HG03108 (cell line): Measurements from ENCODE around the gene CNTN4.

Experiments
- ATAC-seq: cut with Tn5 transposase; IDR thresholded peaks from one replicate; pipeline ENCODE4 v1.9.1; 2021; ENCODE audit warnings: moderate library complexity; ENCODE audit not compliant: unreplicated experiment

Gene CNTN4

DNA sequence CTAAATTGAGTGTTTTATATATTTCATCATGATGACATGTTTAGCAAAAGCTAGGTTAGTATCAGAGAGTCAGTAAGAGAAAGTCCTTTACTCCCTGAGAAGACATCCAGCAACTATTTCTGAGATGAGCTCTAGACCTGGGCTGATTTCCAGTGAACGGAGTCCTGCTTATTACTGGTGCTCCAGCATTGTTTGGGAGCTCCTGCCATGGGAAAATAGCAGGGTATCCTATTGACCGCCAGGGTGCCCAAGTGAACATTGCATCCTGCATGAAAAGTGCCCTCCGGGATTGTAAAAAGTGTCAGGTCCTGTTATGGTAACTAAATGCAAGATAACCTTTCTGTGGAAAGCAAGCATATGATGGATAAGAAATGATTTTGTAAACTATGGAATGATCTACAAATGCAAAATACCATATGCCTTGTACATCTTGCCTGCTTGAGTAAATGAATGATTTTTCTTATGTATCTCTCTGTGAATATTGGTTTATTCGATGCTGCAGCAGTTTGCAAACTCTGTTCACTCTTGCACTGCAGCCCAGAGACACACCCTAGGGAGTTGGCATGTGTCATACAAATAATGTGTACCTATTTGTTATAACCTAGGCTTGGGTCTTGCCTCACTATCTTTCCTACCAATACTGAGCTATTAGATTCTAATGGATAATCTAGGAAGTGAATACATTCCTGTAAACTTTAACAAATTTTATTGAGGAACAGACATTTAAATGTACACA, 914.8 kb downstream of the CNTN4 start:
- no peak for ATAC-seq

DNA sequence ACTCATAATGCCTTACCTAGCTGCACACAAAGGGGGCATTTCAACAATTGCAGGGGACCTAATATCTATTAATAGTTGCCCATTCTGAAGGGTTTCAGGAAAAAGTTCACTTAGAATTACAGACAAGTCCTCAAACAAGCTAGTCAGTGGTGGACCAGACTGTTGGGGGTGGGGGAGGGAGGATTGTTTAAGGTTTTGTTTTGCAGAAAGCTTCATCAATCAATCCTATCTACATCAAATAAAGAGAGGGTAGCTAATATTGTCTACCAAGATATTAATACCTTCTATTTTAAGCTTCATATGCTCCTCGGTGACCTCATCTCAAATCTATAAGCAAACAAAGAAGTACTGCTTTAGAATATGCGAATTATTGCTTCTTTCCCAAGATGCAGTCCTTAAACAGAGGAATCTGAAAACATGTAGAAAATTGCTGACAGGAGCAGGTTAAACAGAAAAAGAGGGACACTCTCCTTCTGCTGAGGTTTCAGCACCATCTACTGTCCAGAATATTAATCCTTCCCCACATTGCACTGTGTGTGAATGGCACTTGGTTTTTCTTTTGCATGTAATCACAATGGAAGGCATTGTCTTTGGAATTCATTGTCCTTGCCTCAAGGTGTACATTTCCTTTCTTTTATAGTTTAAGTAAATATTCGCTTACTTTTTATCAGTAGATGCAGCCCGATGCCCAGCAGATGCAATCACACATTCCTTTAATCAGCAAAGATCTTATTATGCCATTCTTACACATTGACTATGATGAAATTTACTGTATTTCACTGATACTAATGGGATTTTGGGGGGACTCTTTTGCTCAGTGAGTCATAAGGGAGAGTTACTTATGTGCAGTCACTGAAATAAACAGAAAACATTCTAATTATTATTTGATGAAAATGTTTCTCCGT, 916.8 kb downstream of the CNTN4 start:
- ATAC-seq: peak; percentile 79

DNA sequence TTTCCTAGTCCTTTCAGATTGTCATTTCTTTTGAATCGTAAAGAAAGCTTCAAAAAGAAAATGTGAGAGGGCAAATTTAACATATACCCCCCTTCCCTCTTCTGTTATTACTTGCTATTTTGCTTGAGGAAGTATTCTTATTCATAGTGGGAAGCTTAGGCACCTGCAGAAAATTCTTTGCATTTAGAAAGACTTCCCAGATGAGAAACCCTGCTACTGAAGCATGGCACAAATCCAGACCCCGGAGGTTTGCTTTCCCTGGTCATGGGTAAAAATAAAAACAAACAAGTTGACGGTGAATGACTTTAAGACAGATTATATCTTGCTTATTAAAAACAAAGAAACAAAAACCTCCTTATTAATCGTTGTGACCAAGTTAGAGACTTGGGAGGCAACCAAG, 917.6 kb downstream of the CNTN4 start:
- ATAC-seq: no peak

DNA sequence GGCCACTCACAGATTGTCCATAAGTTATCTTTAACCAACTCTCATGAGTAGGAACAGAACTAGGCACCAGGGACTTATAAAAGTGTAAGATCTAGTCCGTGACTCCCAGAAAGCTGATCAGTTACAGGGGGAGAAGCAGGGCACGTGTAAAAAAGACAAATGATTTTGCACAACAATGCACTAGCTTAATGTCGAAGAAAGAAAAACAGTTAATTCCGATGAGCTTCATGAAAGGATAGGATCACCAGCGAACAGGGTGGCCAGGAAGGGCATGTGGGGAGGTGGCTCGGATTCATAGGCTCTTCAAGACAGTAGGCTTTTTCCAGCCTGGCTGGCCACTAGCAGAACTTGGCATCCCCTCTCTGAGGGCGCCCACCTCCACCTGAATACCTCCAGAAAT, 921.5 kb downstream of the CNTN4 start:
- ATAC-seq: no peak

DNA sequence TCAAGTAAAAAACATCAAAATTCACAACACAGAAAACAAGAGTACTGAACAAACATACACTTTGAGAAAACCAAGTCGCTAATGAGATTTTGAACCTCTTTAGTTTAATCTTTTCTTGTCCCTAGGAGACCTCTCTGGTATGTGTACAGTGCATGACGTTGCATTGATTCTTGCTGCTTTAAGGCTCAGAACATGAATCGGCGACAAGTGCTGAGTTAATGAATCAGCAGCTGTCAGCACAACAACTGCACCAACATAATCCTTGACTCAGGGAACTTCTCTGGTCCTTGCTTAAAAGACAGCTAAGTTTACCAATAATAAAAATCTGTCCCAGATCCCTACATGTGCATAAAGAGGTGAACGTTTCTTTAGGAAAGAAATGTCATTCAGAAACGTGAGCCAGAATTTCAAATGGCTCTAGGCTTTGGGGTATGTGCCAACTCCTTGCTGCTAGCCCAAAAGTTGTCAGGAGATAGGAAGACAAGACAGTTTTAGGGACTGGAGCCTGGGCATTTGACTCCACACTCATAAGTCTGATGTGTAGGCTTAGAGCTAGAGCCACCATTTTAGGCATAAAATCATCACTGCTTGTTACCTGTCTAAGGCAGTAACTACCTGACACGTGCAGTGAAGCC, 924.6 kb downstream of the CNTN4 start:
- no peak for ATAC-seq

DNA sequence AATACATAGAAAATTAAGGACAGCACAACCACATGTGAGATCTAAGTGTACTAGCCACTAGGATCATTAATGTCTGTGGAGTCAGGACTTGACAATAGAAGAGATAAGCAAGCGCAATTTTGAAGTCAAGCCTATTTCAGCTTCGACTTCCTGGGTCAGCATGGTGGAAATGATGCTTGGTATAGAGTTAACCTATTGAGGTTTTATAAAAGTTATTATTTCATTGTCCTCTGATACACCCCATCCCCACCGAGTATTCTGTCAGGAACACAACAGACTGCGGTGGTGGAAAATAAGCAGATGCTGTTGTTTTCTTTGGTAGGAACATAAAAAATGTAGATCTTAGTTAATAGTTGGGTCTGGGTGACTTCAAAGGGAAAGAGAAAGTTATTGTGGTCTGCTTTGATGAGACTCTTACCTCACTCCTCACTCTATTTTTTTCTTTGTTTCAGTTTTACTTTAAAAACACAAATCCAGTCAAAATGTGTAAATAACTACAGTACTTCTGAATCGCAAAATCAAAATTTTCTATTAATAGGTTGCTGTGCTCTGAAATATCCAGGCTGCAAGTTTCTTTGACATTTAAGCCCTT, 929.4 kb downstream of the CNTN4 start:
- ATAC-seq: peak; percentile 92

DNA sequence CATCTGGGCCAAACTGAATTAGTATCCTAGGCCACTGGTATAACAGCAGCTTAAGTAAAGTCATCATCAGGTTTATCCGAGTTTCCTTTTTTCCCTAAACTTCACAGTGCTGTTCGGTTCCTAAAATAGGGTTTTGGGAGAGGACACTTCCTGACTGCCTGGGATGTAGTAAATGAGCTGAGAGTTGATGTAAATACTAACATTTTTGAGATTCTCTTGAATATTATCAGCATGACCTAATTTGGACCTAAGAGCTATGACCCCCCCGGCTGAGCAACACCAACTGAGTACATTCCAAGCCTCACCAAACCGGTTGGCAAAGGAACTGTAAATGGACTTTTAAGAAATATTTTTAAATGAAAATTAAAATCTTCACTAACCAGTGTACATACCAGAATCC, 932.7 kb downstream of the CNTN4 start:
- ATAC-seq: no peak

DNA sequence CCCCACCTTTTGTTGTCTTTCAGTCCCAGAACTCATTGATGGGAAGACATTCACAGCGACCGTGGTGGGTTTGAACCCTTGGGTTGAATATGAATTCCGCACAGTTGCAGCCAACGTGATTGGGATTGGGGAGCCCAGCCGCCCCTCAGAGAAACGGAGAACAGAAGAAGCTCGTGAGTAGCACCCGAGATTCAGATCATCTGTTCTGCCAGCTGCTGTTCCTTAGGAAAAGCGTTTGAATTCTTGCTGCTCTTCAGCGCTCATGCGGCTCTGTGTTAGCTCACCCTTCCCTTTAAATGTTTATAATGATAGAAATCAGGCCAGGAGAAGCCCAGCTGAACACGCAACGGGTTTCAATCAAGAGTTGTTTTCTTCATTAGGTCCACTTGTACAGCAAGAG, 938.5 kb downstream of the CNTN4 start:
- ATAC-seq: no peak

DNA sequence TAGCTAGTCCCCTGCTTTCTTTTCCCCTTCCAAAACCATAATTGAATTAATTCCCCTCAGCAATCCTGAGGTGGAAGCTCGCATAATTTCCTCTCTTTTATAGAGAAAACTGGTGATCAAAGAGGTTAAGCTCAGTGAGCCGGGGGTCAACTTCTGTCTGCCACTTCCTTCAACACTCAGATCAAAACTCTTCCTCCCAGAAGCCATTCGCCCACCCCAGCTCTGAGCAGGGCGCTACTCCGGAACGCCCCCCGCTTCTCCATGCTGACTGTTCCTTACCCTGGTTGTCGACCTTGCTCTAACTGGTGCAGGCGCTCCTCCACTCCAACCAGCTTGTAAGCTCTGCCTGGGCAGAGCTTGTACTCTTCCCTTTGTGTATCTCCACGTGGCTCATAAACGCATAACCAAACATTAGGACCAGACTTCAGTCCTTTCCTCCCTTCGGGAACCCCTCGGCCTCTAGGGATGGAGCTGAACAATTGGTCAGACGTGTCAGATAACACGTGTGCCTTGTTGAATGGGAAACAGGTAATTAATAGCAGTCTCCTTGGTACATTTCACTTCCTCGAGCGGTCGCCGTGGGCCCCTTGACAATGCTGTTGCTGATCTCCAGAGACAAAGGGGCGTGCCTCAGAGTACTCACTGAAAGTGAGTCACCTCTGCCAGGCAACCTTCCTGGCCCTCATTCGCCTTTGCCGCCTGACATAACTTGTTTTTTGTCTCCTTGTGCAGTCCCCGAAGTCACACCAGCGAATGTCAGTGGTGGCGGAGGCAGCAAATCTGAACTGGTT, 939.7 kb downstream of the CNTN4 start:
- no peak for ATAC-seq

DNA sequence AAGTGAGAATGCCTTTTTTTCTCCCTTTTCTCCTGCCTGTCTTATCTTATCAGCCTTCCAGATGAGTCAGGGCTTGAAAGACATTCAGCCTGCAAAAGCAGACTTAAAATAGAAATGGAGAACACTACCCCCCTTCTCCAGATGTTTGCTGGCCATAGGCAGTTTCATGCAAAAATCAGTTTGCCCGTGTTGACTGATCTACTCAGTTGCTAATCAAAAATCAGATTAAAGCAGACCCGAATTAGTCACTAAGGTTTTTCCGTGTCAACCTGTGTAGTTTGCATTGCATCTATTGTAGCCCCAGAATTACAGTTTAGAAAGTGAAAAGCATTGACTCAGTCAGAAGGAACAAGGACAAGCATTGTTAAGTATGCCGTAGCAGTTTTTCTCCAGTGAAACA, 955.3 kb downstream of the CNTN4 start:
- no peak for ATAC-seq

DNA sequence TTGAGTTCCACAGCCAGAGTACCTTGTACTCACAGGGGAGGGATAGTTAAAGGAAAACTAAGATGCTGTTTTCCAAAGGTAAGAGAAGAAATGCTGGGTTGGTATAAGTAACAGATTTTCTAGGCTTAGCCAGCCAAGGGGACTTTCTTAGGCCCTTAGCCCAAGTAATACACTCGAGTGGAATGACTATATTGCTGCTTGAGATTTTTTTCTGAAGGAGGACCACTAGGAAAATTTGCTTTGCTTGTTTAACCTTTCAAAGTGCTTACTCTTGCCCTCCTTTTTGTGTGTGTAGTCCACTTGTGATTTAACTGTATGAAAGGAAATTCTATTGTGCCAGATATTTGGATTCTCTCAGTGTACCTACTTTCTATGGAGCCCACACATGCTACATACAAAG, 961.0 kb downstream of the CNTN4 start:
- no peak for ATAC-seq

DNA sequence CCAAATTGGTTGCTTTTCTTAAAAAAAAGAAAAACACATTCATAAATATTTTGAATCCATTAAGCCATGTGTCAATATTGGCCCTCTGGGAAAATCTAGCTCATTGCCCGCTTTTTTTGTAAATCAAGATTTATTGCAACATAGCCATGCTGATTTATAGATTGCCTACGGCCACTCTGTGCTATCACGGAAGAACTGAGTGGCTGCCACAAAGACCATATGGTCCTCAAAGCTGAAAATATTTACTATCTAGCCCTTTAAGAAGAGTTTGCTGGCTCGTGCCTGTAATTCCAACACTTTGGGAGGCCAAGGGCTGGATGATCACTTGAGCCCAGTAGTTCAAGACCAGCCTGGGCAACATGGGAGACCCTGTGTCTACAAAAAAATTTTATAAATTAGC, 965.6 kb downstream of the CNTN4 start:
- ATAC-seq: no peak

DNA sequence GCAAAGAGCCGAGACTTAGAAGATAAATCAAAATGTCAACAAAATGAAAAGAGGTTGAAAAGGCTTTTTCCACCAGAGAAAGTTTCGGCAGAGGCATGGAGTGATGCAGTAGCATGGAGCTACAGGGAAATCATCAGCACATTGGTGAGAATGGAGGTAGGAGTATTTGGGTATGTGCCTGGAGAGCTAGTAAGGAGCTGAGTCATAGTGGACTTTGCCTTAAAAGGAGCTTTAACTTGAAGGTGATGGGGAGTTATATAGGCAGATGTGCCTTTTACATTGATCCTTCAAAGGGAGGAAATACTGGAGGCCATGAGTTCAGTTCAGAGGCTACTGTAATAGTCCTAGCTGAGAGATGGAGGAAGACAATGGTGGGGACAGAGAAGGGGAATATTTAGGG, 967.2 kb downstream of the CNTN4 start:
- ATAC-seq: no peak

DNA sequence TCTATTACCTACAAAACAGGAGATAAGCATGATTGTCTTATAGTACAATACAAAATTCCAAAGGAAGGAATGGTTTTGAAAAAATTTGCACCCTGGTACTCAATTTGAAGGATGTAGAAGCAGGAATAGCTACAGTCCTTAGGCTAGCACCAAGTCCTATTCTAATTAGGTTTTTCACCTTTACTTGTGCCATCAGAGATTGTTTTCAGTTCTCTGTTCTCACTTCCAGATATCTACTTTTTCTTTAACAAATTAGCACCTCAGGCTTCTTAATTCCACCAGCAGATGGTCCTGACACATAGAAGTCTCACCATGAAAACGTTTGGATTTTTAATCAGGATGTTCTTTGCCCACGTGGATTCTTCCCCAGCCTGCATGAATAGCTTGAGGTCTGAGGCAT, 967.7 kb downstream of the CNTN4 start:
- no peak for ATAC-seq

DNA sequence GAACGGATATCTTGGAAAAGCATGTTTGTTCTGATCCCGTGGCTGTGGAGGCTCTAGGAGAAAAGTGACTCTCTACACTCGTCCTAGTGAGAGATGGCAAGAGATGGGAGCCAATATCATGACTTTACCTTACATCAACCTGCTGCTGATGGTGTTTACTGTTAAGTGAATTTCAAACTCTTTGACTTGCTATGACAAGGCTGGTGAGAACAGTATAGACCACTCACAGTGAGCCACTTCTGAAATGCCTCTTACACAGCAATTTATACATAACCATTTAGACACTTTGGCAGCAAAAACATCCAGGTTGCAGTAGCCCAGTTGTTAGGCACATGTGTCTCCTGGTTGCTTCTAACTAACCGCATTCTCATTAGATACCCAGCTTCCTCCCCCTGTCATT, 968.2 kb downstream of the CNTN4 start:
- ATAC-seq: no peak

DNA sequence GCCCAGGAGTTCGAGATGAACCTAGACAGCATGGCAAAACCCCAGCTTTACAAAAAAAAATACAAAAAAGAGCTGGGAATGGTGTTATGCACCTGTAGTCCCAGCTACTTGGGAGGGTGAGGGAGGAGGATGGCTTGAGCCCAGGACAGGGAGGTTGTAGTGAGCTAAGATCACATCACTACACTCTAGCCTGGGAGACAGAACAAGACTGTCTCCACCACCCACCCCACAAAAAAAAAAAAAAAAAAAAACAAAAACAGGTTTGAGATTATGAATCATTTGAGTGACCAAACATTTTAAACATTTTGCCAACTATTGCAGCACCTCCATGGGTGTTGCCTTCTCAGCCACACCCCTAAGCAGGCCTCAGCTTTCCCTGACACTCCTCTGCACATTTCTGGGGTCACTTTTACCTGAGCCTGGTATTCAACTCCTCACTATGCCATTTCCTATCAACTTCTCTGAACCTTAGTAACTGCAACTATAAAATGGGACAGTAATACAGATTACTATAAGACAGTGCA, 969.8 kb downstream of the CNTN4 start:
- no peak for ATAC-seq

DNA sequence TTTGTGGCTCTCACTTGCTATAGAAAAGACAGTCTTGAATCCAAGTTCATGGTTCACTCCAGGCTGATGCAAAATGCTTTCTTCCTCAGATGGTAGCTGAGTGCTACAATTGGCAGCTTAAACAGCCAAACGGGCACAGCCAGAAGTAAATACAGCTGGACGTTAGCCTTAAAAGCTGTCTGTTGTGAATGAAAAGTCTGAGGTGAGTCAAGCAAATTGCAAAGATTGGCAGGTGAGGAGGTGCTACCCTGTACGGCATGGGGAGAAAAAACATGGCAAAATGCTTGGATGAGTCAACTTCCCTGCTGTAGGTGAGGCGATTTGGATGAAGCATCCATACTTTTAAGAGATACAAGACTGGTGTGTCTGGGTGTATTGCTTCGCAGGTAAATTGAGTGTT, 971.1 kb downstream of the CNTN4 start:
- no peak for ATAC-seq

DNA sequence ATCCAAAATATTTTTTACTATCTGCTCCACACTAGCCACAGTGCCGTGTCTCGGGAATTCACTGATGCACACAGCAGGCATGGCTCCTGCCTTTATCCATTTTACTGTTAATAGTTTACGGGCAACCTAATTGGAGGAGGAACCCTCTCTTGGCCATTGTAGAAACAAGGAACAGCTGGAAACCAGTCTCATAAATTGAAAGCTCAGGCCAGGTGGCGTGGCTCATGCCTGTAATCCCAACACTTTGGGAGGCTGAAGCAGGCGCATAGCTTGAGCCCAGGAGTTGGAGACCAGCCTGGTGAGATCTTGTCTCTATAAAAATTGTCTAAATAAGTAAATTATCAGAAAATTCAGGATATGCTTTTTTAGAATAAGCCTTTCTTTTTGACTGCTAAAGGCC, 972.5 kb downstream of the CNTN4 start:
- no peak for ATAC-seq

DNA sequence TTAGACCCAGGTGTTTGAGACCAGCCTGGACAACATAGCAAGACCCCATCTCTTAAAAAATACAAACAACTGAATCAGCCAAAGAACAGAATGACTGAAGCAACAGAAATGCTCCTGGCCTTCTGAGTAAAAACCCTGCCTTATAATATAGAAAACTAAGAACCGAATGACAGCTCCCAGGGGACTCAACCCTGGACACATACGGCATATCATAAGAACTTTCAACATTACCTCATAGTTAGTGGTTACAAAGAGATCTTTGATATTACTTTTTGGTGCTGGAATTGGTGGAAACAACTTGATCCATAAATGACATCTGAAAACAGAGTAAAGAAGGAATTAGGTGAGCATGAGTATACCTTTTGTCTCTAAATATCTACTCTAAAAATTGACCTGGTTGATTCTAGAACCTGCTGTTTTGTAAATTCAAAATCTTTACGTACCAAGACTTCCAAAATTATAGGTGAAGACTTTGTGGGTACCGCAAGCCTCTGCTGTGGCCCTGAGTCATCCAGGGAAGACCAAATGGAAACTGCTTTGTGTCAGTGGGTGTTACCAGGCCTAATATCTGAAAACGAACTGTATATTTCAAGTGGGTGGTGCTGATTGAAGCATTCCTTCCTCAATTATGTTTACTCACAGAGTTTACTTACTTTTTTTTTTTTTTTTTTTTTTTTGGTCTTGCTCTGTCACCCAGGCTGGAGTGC, 976.0 kb downstream of the CNTN4 start:
- no peak for ATAC-seq

DNA sequence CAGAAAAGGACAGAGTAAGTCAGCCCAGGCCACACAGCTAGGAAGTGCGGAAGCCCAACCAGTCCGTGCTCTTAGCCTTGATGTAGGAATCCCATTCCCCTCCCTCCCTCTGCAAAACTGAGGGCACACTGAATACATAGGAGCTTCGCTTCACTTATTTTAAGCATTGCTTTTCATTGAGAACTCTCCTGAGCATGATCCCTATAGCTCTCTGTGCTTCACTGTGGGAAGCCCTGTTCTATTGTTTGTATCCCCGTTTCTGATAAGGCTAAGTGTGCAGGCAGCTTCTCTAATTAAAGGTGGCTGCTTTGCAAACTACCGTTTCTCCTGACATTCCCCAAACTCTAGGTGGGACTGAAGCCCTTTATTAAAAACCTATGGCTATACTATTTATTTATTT, 981.6 kb downstream of the CNTN4 start:
- ATAC-seq: no peak
